KG1 (cell line): ENCODE results near the gene IYD.

Experiments
- DNase-seq: peaks from one replicate; lab custom pipeline; 2025; lab: John Stamatoyannopoulos, UW

Gene IYD

DNA sequence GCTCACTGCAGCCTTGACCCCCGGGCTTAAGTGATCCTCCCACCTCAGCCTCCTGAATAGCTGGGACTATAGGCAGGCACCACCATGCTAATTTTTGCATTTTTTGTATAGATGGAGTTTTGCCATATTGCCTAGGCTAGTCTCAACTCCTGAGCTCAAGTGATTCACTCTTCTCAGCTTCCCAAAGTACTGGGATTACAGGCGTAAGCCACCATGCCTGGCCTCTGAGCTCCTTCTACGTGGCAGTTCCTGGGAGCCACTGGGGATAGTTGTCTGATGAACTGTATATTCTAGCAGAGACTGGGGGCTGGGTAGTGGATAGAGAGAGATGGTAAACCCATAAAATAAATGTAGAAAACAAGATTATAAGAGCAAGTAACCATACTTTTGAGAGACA is 26.1 kb downstream of the IYD start:
- DNase-seq, result no peak

DNA sequence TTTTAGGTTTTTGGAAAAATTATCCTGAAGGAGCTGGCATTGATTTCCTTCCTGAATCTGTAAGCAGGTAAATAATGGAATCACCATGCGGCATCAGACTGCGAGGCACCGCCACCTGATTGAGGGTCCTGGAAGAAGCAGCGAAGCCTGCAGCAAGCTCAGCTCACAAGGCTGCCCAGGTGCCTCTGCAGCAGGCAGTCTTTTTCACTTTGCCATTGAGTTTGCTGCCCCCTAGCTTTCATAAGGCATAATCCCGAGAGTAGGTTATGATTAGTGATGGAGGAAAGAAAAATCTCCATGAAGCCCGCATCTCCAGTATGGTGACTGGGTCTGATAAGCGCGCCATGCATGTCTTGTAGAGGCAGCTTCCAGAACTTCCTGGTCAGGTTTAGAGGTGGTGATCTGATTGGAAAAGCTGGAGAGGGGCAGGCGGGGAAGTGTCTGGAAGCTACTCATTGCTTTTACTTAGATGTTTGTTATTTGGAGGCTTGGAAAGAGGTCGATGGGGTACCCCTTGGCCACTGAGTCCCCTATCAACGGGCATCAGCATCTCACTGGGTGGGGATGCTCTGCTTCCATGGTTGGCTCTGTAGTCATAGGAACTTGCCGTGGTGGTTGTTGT is 26.7 kb downstream of the IYD start:
- no peak for DNase-seq

DNA sequence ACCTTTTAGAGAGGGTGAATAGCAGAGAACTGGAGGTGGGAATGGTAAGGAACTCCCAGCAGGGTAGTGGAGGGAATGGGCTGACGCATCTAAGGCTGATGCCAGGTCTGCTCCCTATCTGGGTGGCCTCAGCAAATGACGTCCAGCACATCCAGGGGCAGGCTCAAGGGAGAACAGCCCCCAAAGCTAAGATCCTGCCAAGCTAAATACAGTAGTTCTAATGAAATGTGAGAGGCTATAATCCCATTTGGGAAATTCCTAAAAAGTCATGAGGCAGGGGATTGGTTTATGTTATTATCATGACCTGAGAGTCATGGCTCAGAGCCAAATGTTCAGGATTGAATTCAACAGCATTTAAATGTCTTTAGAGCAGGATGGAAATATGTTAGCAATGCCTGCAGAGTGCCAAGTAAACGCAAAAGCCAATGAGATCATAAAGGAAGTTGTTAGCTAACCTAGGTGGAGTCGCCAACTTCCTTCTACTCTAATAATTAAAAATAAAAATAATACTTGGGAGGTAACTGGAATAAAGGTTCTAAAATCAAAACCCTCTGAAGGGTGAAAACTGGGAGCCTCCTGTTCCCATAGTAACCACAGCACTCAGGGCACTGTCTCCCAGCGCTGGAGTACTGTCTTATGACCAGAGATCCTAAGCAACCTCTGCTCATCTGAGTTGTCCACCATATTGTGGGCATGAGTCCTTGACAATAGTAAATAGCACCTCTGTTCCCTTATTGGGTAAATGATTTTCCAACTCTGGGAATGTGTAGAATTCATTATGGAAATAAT is 34.8 kb downstream of the IYD start:
- no peak for DNase-seq

DNA sequence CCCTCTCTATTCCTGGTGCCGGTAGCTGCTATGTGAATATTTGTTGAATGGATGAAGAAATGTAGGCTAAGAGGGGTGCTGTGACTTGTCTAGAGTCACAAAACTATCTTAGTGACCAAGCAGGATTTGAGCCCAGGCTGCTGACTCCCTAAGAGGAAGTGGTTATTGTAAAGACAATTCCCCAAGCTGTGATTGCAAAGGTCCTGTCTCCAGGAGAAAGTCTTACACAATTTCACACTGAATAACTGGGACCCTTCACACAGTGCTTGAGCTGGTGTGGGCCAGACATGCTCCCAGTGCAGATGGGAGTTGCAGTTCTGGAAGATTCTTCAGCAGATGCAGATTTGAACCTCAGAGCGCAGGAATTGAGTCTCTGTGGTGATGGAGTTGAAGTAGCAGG is 38.1 kb downstream of the IYD start:
- DNase-seq, result no peak

DNA sequence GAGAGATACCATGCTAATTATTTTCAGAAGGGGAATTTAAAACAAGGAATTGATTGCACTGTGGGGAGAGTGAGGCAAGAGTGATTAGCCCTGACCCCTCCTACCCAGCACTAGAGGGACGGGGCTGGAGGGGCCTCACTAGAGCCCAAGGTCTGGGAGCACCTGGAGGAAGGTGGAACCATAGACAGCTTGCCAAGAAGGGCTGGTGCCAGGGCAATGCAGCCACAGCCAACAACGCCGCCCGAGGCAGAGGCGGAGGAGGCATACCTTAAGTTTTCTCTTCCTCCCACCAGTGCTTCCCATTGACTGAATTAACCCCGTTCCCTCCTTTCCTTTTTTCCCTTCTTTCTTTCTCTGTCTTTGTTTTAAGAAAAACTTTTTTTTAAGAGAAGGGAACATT is 40.0 kb downstream of the IYD start:
- DNase-seq, result no peak

DNA sequence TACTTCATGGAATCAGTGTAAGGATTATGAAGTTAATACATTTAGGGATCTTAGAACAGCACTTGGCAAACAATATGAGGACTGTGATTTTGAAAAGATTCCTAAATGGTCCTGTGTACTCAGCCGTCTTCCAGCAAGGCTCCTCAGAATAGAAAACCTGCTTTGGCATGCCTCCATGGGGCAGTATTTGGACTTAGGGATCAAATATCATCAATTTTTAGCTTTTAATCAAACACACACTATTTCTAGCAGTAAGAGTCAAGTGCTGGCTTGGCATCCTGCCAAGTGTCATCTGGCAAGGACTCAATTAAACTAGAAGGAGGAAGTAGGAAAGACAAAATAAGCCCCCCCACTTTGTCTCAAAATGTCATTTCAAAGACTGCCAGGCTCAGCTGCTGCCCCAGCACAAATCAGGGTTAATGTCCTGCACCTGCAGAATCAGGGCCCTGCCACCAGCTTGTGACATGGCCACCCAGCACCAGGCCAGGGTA is 40.8 kb downstream of the IYD start:
- peak; percentile 13 for DNase-seq

DNA sequence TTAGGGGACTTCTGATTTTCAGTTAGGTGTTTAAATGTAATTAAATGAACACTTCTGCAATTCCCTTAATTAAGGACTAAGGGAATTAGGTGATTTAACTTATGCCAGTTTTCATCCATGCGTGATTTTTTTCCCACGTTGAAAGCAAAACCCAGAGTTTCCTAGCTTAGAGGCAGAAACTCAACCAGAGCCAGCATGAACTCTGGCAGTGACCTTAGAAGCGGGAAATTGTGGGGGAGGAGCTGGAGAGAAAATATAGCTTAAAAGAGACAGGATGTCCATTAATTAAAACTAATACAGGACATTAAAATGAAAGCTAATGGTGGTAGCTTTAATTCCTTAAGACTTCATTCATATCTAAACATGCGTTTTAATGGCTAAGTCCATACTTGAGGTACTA is 41.6 kb downstream of the IYD start:
- DNase-seq, result no peak

DNA sequence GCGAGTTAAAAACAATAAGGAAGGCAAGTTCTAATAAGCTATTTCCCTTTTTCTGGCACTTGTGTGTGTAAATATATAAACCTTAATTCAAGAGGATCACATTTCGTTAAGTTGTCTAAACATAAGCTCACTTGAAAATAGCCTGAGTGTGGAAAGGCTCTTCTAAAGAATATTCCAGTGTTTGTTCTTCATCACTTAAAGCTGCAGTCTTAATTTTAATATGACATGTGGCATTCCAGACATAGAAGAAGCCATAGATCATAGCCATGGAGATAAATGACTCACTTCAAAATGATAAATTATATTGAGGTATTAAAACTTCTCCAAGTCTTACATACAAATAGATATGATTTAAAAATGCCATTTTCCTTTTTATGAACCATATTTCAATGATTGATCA is 42.1 kb downstream of the IYD start:
- no peak for DNase-seq

DNA sequence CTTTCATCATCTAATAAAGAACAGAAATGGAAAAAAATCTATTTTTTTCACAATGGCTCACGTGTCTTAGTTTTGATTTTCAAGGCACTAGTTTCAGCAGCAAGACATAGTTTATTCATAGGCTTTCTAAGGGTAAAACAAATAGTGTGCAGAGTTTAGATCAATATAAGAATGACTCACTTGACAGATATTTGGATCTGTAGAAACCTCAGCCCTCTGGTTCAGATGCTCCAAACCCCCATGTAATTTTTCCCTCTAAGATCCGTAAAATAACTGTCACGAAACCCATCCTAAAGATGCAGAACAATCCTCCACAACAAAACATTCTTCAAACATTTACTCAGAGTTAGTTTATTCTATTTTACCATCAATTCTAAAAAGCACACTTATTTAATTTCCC is 43.4 kb downstream of the IYD start:
- no peak for DNase-seq

DNA sequence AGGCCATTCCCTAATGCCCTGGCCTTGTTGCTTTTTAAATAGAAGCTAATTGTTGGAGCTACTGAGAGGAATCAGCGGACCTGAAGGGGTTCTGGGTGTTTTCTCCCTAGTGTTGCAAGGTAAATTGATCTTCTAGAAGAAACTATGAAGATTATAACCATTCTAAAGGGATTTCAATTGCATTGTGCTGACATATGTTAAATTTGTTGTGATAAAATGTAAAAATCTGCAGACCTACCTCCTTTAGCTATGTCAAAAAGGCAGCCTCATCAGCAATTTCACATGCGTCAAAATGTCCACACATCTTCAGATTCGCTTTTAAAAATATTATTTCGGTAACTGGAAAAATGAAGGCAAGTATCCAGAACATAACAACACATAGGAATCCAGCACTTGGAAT is 44.4 kb downstream of the IYD start:
- no peak for DNase-seq

DNA sequence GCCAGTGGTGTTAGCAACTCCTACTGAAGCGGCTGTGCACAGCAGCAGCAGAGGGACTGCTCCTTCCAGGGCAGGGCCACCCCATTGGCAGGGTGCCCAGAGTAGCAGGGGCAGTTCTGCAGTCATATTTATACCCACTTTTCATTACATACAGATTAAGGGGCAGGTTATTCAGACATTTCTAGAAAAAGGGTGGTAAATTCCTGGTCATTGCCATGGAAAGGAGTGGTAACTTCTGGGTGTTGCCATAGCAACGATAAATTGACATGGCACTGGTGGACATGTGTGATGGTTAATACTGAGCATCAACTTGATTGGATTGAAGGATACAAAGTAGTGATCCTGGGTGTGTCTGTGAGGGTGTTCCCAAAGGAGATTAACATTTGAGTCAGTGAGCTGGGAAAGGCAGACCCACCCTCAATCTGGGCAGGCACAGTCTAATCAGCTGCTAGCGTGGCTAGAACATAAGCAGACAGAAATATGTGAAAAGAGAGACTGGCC is 45.0 kb downstream of the IYD start:
- no peak for DNase-seq

DNA sequence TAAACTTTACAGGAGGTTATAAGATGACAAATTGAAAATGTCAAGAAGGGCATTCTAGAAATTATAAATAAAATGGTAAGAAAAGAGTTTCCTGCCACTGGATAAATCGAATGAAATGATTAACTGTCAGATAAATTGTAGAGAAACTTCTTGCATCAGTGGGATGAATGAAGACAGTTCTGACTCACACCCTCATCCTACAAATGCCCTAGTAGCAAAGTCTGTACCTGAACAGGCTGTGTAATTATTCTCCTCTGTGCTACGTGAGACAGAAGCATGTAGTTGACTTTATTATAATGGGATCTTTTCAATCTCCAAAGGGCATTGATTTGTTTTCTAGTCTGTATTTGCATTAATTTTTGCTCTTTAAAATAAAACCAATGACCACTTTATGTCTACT is 47.3 kb downstream of the IYD start:
- DNase-seq, result no peak

DNA sequence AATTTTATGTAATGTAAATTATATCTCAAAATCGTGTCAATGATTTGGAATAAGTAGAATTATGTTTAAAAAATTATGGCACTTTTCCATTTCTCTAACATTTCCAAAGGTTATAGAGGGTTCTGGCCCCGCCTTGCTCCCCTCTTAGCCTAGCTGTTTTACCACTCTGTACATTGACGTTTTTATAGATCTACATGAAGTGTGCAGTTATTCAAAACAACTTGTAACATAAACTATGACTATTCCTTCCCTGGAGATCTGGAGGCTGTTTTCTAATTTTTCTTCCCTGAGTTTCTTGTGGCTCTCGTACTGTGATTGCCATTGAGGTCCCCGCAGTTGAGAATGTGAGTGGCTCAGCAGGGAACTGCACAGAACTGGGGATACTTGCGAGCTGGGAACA is 48.4 kb downstream of the IYD start:
- no peak for DNase-seq

DNA sequence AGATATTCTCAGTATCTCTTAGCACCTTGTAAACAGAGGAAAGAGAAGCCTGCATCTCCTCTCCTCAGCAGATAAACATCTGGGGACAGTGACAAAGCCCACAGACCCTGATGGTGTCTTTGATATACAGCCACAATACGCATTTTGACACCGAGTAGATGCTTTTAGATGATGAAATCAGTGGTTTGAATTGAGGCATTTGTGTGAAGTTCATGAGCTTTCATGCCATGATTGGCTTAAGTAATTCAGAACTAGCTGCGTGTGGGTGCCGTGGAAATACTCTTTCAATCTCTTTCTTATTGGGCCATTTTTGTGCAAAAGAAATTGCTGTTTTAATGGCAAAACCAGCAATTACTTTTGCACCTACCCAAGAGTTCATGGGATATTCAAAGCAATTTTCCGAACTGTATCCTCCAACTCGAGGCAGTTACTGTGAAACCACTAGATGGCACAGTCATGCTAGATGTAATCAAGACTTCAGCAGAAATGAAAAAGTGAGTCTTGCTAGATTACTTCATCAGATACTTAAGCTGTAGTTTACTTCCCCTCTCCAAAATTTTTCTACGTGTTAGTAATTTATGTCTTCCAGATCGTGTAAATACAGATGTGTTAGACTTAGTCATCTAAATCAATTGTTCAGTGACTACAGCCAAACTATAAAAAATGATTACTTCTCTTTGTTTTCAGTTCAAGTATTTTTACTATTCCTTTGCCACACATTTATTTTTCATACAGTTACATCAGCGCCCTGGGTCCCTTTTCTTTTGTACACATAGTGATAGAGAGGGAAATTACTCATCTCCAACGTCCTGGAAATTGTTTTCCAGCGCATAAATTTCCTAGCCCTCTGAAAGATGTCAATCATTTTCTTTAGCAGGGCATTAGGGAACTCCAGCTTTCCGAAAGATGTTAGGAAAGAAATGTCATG is 49.4 kb downstream of the IYD start:
- DNase-seq, result peak; percentile 67

DNA sequence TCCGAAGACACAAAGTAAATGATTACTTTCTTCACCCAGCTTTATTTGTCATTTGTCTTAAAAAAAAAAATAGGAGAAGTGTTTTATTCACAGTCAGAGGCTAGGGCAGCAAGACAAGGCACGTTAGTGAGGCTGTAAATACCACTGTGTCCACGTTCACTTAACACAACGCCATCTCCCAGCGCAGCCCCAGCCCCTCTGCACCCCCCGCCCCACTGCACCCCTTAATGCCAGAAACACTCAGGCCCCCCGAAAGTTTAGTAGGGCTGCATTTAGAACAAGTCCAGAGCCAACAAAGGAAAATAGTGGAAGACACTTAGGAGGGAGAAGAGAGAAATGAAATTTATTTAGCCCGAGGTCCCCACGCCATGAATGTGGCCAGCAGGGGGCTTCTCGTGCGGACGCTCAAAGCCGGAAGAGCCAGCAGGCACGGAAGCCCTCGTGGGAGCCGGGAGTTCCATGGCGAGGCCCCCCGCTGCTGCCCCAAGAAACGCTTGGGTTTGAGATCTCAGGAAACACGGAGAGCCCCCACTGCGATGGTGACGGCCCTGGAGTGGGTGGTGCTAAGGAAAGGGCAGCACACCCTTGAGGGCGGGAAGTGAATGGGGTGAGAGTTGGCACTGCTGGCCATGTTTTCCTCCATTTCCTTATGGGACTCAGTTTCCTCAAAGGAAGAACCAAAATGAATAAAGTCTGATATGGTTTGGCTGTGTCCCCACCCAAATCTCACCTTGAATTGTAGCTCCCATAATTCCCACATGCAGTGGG is 50.2 kb downstream of the IYD start:
- no peak for DNase-seq

DNA sequence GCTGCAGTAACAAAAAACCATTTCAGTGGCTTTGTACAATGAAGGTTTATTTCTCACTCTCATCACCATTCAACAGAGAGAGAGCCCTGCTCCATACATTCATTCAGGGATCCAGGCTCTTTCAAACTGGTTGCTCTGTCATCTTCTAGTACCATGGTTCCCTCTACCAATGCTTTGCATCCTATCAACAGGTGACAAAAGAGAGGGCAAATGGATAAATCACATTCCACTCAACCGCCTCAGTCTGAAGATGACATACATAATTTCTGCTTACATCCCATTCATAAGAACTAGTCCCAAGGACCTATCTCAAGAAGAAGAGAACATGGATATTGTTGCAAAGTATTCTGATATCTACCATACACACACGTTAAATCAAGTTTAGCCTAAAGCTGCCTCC is 51.6 kb downstream of the IYD start:
- DNase-seq, result no peak

DNA sequence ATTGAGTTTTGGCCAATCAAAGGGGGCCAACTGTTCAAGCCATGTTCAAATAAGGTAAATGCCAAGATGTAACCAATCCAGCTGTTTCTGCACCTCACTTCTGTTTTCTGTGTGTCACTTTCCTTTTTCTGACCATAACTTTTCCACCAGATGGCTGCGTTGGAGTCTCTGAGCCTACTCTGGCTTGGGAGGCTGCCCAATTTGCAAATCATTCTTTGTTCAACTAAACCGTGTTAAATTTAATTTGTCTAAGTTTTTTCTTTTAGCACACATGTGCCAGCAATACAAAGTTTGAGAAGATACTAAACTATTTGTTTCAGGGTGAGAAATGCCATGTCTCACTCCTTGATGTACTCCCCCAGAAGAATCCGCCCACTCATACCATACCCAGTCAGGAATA is 52.1 kb downstream of the IYD start:
- no peak for DNase-seq

DNA sequence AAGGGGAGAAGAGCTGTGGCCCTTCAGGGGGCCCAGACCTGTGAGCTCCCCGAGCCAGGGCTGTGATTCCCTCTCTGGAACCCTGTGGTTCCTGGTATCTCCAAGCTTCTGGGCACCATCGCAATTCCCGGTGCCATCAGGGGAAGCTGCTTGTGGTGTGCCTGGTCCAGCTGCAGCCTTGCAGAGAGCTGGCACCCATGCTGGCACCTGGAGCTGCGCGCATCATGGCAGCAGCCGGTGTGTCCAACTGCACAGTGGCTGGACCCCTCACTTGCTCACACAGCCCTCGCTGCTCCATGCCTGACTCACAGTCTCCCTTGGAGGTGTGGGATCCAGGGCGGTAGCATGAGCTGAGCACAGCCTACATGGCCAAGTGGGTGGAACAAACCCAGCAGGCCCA is 56.7 kb downstream of the IYD start:
- DNase-seq, result no peak

DNA sequence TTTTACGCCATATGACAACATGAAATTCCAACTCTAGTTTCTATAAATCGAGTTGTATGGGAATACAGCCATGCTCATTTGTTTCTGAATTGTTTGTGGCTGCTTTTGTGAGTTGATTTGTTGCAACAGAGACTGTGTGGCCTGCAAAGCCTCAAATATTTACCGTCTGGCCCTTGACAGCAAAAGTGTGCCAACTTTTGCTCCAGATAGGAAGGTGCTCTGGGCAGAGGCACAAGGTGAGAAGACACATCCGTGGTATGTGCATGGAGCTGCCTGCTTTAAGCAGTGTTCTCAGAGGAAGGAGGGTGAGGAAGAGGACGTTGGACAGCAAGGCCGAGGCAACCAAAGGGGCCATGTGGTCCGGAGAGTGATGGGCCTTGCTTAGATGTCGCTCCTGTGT is 57.4 kb downstream of the IYD start:
- no peak for DNase-seq

DNA sequence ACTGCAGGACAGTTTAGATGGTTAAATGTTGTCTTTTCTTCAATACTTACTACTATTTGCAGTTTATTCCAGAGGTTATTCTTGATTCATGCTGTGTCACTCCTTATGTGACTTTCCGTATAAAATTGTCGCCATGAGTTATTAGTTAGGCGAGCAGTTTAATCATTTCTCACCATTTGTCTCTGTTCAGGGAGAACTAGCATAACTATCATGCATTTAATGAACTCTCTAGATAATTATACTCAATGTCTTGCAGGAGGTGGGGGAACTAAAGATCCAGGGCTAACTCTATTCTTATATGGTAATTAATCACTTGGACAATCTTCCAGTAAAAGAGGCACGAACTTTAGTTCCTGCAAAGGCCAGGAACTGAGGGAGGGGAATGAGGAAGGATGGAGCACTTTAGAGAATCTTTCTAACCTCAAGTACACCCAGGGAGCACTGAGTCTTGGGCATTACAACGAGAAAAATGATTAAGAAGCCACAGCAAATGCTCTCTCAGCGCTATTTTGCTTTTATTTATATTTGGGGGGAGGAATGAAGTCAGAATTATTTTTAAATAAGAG is 58.3 kb downstream of the IYD start:
- no peak for DNase-seq

DNA sequence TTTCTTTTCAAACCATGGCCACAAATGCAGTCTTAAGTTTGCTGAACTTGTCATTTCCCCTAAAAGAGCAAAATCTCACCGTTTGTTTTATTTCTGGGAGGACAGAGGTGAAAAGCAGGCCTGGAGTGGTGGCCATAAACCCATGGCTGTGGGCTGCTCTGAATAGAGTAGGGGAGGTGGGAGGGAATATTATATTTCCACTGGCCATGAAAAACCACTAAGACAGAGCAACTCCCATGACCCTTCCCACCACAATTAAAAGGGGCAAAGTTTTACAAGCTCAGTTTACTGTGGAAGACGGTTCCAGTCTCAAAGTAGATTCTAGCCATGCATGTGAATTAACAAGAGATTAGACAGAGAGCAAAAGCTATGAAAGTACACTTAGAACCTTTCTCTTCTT is 59.0 kb downstream of the IYD start:
- DNase-seq, result no peak

DNA sequence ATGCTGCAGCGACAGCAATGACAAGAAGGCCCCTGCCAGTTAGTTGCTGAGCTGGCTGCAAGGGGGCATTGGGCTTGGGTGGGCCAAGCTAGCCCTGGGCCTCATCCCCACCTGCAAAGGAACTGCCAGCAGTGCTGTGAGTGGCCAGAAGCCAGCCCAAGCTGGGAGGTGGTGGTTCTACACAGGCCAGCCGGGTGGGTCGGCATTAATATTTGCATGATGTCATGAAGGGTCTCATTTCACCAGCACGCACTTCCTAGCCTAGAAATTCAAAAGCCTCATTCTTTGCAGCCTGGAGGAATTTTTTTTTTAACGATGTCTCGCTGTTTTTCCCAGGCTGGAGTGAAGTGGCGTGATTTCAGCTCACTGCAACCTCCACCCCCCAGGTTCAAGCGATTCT is 62.0 kb downstream of the IYD start:
- no peak for DNase-seq
